HG03565 (cell line): ENCODE data around the gene CHST1.

ENCODE experiments used
- ATAC-seq: cut with Tn5 transposase; IDR thresholded peaks from one replicate; pipeline ENCODE4 v1.9.1; 2021; ENCODE audit warnings: mild to moderate bottlenecking, moderate library complexity; ENCODE audit not compliant: unreplicated experiment

The CHST1 gene

GRCh38 chr11:45646275-45646927, 19.0 kb downstream of the CHST1 start:
- peak; percentile 75 for ATAC-seq

GRCh38 chr11:45644981-45645889, 20.2 kb downstream of the CHST1 start:
- no peak for ATAC-seq

- ATAC-seq, result no peak
Measured at GRCh38 chr11:45643598-45644260, 21.7 kb downstream of the CHST1 start.

- ATAC-seq, result no peak
Measured at GRCh38 chr11:45641961-45642360, 23.5 kb downstream of the CHST1 start.

- no peak for ATAC-seq
Measured at GRCh38 chr11:45638051-45638450, 27.4 kb downstream of the CHST1 start.

- no peak for ATAC-seq
Measured at GRCh38 chr11:45635907-45636306, 29.5 kb downstream of the CHST1 start.

GRCh38 chr11:45625611-45626010, 39.8 kb downstream of the CHST1 start:
- no peak for ATAC-seq

- no peak for ATAC-seq
Measured at GRCh38 chr11:45624095-45624494, 41.3 kb downstream of the CHST1 start.

- no peak for ATAC-seq
Measured at GRCh38 chr11:45622861-45623260, 42.6 kb downstream of the CHST1 start.

GRCh38 chr11:45622283-45622682, 43.1 kb downstream of the CHST1 start:
- ATAC-seq, result no peak

GRCh38 chr11:45621588-45621987, 43.8 kb downstream of the CHST1 start:
- ATAC-seq, result no peak

GRCh38 chr11:45620243-45620642, 45.2 kb downstream of the CHST1 start:
- no peak for ATAC-seq

- ATAC-seq, result no peak
Measured at GRCh38 chr11:45618897-45619296, 46.5 kb downstream of the CHST1 start.

GRCh38 chr11:45617871-45618601, 47.4 kb downstream of the CHST1 start:
- no peak for ATAC-seq

- ATAC-seq, result no peak
Measured at GRCh38 chr11:45616802-45617549, 48.4 kb downstream of the CHST1 start.

- ATAC-seq, result no peak
Measured at GRCh38 chr11:45615182-45615792, 50.1 kb downstream of the CHST1 start.

GRCh38 chr11:45614196-45614828, 51.1 kb downstream of the CHST1 start:
- no peak for ATAC-seq

- ATAC-seq, result no peak
Measured at GRCh38 chr11:45610627-45611026, 54.8 kb downstream of the CHST1 start.

- ATAC-seq, result no peak
Measured at GRCh38 chr11:45609902-45610301, 55.5 kb downstream of the CHST1 start.
